IPS-15b (cell line): ENCODE measurements around the gene ANKS3.

Source experiments
- H3K27me3 ChIP-seq: one replicate; pipeline ENCODE4 v1.6.1; 2013; ENCODE audit warnings: low read length; ENCODE audit not compliant: control insufficient read depth, insufficient read depth
- H3K36me3 ChIP-seq: one replicate; pipeline ENCODE4 v1.6.1; 2013; ENCODE audit warnings: low read length; ENCODE audit not compliant: control insufficient read depth, insufficient read depth
- H3K4me1 ChIP-seq: one replicate; pipeline ENCODE4 v1.6.1; 2013; ENCODE audit warnings: mild to moderate bottlenecking, low read length; ENCODE audit not compliant: control insufficient read depth, insufficient read depth
- H3K4me3 ChIP-seq: one replicate; pipeline ENCODE4 v1.5.1; 2013; ENCODE audit warnings: low read depth, low read length
- H3K9ac ChIP-seq: one replicate; pipeline ENCODE4 v1.6.1; 2013; ENCODE audit warnings: low read depth, mild to moderate bottlenecking, low read length
- H3K9me3 ChIP-seq: one replicate; pipeline ENCODE4 v1.6.1; 2013; ENCODE audit warnings: mild to moderate bottlenecking, low read length; ENCODE audit not compliant: control insufficient read depth, insufficient read depth

Gene ANKS3

DNA sequence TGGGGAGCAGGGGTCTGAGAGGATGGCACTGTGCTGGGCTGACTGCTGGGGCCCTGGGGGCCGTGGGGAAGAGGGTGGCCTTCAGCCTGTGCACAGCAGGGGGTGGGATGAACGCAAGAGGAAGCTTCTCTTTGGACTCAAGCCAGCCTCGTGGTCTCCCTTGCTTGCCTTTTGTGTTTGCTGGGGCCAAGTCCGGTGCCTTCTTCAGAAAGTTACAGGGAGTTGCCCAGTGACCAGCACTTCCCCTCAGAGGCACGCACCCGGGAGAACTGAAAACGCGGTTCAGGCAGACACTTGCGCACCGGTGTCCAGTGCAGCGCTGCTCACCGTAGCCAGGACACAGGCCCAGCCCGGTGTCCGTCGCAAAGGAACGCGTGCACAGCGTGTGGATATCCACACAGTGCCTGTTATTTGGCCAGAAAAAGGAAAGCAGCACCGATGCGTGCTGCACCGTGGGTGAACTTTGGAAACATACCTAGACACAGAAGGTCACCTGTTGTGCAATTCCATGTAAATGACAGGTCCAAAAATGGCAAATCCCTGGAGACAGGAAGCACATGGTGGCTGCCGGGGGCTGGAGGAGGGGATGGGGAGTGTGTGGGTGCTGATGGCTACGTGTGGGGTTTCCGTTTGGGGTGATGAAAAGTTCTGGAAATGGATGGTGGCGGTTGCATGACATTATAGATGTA, 70.2 kb downstream of the ANKS3 start:
- H3K9me3 ChIP-seq = no peaks in the 10 kb centered on the region
- no peaks in the 10 kb centered on the region for H3K4me1 ChIP-seq
- no peak overlapping the region for H3K4me3 ChIP-seq
- H3K36me3 ChIP-seq = peaks cover 45% of the 10 kb centered on the region
- no peaks in the 10 kb centered on the region for H3K27me3 ChIP-seq
- no peak overlapping the region for H3K9ac ChIP-seq

DNA sequence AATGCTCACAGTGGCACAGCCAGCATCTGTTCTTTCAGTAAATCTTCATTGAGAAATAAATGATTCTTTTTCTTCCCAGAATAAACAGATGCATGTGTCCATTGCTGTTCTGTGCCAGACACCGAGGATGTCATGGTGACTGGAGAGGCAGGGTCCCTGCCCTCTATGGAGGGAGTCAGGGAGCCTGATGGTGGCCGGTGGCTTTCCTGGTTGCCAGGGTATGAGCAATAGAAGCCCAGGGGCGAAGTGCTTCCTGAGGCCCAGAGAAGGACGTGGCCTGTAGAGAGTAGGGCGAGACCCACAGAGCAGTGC, 70.7 kb downstream of the ANKS3 start:
- H3K4me3 ChIP-seq = no peak overlapping the region
- H3K36me3 ChIP-seq = peaks cover 41% of the 10 kb centered on the region
- H3K9ac ChIP-seq = no peak overlapping the region
- no peaks in the 10 kb centered on the region for H3K4me1 ChIP-seq
- no peaks in the 10 kb centered on the region for H3K9me3 ChIP-seq
- H3K27me3 ChIP-seq = no peaks in the 10 kb centered on the region

DNA sequence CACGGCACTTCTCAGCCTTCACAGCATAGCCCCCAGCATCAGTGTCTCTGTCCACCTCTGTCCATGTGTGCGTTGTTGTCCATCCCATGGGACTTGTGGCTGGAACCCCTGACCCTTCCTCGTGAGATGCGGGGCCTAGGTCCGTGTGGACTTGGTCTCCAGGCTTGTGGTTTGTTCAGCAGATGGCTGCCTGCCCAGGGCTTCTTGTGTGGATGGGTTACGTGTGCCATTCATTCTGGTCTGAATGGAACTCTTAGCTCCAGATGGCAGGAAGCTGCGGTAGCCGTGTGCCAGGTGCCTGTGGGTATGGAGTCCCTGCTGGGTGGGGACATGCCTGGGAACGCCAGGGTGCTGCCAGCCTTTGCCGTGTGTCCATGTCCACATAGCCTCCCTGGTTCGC, 72.4 kb downstream of the ANKS3 start:
- H3K9ac ChIP-seq = no peak overlapping the region
- peaks cover 33% of the 10 kb centered on the region for H3K36me3 ChIP-seq
- H3K27me3 ChIP-seq = no peaks in the 10 kb centered on the region
- no peaks in the 10 kb centered on the region for H3K4me1 ChIP-seq
- no peak overlapping the region for H3K4me3 ChIP-seq
- no peaks in the 10 kb centered on the region for H3K9me3 ChIP-seq

DNA sequence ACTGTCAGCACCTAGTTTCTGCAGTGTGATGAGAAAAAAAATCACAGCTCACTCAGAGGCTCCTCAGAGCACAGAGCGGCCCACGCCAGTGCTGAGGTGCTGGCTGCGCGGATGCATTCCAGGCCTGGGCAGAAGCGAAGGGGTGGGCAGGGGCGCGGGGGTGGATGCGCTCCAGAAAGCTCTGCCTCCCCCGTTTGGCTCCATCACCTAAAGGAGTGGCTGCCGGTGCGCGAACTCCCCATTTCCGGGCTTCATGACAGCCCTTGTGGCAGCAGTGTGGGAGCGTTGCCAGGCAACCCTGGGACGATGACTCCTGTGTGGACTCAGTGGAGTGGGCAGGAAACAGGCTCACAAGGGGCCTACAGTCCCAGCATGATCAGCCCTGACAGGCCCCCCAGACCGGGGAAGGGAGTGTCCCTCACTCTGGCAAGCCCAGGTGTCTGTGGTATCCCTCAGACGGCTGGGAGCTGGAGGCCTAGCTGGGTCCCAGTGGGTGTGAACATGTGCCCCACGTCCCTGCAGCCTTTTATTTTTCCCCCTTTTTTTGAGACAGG, 73.5 kb downstream of the ANKS3 start:
- peaks cover 37% of the 10 kb centered on the region for H3K36me3 ChIP-seq

DNA sequence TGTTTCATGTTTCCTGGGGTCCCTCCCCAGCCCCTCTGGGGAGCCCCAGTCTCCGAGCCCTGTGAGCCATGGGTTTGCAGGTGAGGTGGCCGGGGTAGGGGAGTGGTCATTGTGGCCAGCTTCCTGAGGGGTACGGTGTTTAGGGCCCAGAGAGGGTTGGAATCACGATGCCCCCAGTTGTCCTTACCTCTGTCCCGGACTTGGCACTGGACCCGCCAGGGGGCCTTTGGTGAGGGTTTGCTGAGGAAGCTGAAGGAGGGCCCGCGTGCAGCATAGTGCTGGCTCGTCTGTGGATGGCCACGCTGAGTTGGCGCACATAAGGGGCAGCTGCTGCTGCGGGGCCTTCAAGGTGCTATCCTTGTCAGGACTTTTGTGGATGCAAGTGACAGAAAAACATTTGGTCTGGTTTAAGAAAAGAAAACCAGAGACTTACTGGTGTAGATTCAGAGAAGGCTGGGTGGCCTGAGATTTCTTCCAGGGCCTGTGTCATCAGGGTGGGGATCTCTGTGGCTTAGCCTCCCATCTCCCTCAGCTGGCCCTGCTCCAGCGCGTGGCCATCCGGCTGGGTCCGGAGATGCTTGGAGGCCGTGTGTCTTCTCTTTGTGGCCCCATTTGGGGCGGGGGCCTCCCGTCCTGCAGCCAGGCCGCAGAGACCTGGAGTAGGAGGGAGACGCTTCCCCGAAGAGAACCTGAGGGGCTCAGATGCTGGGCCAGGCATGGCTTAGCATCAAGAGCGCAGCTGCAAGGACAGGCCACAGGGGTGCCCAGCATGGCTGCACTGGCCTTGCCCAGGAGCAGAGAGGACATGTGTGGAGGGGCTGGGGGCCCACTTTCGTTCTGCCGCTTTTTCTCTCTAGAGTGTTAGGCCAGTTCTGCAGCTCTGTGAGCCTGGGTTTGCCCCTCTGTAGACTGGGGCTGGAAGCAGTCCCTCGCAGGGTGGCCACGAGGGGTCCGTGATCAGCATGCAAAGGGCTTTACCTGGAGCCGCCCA, 74.4 kb downstream of the ANKS3 start:
- no peak overlapping the region for H3K9ac ChIP-seq
- H3K36me3 ChIP-seq = peaks cover 38% of the 10 kb centered on the region
- H3K4me3 ChIP-seq = no peak overlapping the region
- no peaks in the 10 kb centered on the region for H3K4me1 ChIP-seq
- no peaks in the 10 kb centered on the region for H3K27me3 ChIP-seq
- no peaks in the 10 kb centered on the region for H3K9me3 ChIP-seq

More for the DNA sequence above, 73.5 kb downstream of the ANKS3 start:
- Histone ChIP-seq H3K27me3 (no peaks in the 10 kb centered on the region), H3K9me3 (no peaks in the 10 kb centered on the region), H3K9ac (no peak overlapping the region), H3K4me3 (no peak overlapping the region), H3K4me1 (no peaks in the 10 kb centered on the region)

DNA sequence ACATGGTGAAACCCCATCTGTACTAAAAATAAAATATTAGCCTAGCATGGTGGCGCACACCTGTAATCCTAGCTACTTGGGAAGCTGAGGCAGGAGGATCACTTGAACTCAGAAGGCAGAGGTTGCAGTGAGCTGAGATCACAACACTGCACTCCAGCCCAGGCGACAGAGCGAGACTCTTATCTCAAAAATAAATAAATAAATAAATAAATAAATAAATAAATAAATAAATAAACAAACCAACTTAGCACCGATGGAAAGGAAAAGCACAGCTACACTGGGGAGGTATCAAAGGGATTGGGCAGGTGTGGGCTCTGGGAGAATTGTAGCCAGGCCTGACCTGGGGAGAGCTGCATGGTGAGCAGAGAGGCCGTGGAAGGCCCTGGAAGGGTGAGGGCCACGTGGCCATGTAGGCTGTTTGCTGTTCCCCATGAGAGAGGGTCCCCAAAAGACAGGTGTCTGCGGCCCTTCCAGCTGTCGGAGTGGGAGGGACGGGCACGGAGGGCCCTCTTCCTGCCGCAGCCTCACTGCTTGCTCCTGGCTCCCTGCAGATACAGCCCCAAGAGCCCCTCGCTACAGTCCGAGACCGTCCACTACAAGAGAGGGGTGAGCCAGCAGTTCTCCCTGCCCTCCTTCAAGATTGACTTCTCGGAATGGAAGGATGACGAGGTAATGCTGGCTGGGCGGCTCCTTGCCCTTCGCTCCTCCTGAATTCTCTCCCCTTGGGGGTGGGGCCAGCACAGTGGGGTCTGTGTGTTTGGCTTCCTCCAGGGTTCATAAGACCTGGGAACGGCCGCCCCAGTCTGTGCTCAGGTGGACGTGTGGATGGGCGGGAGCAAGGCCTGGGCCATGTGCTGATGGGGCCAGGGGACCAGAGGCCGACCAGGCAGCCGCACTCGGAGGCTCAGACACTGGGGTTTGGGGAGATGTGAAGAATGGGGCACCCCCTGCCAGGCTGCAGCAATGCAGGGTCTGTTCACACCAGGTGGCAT, 77.1 kb downstream of the ANKS3 start:
- Histone ChIP-seq H3K4me1 (no peaks in the 10 kb centered on the region), H3K4me3 (no peak overlapping the region), H3K27me3 (no peaks in the 10 kb centered on the region), H3K36me3 (peaks cover 57% of the 10 kb centered on the region), H3K9me3 (no peaks in the 10 kb centered on the region), H3K9ac (no peak overlapping the region)

DNA sequence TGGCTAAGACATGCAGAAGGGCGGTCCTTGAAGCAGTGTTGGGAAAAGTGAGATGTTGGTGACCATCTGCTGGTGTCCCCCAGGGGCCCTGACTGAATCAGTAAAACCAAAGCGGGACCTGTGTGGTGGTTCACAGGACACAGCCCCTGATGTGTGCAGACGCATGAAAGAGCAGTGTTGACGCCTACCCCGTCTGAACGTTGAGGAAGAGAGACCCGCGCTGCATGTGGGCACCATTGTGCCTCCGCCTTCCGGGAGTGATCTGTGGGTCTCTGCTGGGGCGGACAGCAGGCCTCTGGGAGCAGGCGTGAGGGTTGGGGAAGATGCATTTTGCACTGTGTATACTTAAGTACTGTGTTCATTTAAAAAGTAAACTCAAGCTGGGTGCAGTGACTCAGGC, 77.8 kb downstream of the ANKS3 start:
- H3K36me3 ChIP-seq = peaks cover 65% of the 10 kb centered on the region
- H3K9ac ChIP-seq = no peak overlapping the region
- no peaks in the 10 kb centered on the region for H3K9me3 ChIP-seq
- H3K4me1 ChIP-seq = no peaks in the 10 kb centered on the region
- H3K27me3 ChIP-seq = no peaks in the 10 kb centered on the region
- H3K4me3 ChIP-seq = no peak overlapping the region

DNA sequence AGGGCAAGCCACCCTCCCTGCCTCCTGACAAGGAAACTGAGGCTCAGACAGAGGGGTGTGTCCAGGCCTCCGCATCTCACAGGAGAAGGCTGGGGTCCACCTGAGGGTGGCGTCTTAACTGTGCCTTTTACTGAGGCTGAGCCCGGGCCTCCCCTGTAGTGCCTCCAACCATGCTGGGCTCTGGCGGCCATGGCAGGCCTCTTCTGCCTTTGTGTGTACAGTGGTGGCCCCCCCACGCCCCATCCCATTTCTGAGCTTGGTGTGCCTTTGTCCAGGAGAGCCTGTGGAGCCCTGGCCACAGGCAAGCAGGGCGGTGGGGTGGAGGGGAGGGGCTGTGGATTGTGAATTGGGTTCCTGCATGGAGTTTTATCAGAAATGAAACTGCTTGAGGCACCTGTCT, 78.3 kb downstream of the ANKS3 start:
- Histone ChIP-seq H3K4me1 (no peaks in the 10 kb centered on the region), H3K4me3 (no peak overlapping the region), H3K36me3 (peaks cover 69% of the 10 kb centered on the region), H3K9ac (no peak overlapping the region), H3K9me3 (no peaks in the 10 kb centered on the region), H3K27me3 (no peaks in the 10 kb centered on the region)

DNA sequence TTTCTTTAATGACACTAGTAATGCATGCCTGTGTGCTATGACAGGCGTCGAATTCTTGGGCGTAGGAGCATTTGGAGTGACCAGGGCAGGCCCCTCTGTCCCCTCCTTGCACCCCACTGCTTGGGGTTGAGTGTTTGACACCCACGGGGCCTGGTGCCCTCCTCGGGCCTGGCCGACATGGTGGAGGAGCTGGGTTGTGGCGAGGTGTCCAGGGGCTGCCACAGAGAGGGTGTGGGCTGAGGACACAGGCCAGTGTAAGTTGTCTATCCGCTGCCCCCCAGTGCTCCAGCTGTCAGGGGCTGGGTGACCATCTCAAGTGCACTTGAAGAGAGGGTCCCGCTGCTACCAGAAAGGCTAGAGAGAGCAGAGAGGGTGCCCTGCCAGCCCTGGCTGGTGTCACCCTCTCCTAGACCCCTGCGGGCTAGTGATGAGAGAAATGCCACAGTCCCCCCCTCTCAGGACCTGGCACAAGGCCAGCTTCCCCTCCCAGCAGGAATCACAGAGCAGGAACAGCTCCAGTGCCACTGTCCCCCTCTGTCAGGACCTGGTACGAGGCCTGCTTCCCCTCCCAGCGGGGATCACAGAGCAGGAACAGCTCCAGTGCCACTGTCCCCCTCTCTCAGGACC, 79.0 kb downstream of the ANKS3 start:
- peaks cover 66% of the 10 kb centered on the region for H3K36me3 ChIP-seq
- no peaks in the 10 kb centered on the region for H3K9me3 ChIP-seq
- no peaks in the 10 kb centered on the region for H3K27me3 ChIP-seq
- H3K4me3 ChIP-seq = no peak overlapping the region
- H3K9ac ChIP-seq = no peak overlapping the region
- no peaks in the 10 kb centered on the region for H3K4me1 ChIP-seq

DNA sequence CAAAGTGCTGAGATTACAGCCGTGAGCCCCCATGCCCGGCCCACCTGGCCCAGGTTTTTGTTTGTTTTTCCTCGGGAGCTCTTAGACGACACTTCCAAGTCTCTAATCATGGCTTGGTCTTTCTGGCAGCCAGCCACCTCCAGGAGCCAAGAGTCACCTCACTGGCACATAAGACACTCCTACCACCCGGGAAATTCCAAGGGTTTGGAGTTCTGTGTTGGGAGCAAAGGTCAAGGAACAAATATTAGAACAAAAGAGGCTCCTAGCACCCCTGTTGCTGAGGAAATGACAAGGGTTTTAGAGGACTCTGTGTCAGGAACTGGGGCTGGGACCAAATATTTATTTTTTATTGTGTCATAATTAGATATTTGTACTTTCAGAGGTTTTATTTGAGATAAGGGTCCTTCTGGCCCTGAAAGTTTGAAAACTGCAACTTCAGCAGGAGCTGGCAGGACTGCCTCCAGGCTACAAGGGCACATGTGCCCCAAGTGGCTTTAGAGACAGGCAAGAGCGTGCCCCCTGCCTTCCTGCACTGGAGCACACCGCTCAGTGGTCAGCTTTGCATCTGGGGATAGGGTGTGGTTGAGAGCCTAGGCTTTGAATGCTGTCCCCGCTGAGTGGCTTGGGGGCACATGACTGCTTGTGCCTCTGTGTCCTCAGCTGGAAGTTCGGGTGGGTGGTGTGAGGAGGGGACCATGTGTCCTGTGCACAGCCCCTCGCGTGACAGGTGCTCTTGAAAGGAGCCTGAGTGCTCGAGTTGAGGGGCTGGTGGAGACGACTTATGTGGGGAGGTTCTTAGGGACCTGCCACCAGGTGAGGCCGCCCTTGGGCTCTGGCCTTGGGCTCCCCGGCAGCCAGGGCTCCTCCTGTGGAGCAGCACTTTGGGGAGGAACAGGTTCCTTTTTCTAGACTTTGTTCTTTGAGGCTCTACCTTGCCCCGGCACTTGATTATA, 79.8 kb downstream of the ANKS3 start:
- no peaks in the 10 kb centered on the region for H3K9me3 ChIP-seq
- H3K27me3 ChIP-seq = no peaks in the 10 kb centered on the region
- H3K36me3 ChIP-seq = peaks cover 61% of the 10 kb centered on the region
- H3K4me3 ChIP-seq = no peak overlapping the region
- no peaks in the 10 kb centered on the region for H3K4me1 ChIP-seq
- no peak overlapping the region for H3K9ac ChIP-seq
